Measurements from ENCODE around the gene GPR160.

DNA sequence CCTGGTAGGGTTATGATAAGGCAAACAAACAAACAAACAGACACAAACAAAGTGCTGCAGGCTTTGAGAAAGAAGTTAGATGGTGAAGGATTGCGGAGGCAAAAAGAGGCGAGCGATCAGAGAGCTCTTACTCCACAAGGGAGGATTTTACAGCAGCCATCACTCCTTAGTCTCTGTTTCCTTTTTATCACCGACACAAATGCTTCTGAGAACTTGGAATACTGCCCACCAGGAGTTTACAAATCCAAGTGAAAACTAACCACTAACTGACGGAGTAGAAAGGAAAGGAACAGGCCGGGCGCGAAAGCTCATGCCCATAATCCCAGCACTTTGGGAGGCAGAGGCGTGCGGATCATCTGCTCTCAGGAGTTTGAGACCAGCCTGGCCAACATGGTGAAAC lies 35.6 kb upstream of the GPR160 start:
- TF ChIP-seq POLR2AphosphoS5 (IDR thresholded peaks at IDR 0.05) (no peak), EP300 (IDR thresholded peaks at IDR 0.05) (no peak)
- TF ChIP-seq, protein P1, sequence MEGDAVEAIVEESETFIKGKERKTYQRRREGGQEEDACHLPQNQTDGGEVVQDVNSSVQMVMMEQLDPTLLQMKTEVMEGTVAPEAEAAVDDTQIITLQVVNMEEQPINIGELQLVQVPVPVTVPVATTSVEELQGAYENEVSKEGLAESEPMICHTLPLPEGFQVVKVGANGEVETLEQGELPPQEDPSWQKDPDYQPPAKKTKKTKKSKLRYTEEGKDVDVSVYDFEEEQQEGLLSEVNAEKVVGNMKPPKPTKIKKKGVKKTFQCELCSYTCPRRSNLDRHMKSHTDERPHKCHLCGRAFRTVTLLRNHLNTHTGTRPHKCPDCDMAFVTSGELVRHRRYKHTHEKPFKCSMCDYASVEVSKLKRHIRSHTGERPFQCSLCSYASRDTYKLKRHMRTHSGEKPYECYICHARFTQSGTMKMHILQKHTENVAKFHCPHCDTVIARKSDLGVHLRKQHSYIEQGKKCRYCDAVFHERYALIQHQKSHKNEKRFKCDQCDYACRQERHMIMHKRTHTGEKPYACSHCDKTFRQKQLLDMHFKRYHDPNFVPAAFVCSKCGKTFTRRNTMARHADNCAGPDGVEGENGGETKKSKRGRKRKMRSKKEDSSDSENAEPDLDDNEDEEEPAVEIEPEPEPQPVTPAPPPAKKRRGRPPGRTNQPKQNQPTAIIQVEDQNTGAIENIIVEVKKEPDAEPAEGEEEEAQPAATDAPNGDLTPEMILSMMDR (IDR thresholded peaks at IDR 0.05) = no peak

Data from stomach (tissue), 4 donors.